K562 (cell line): Measurements from ENCODE around the gene PICK1. TPM values are rescaled to one million over a fixed set of nuclear protein-coding genes. Genes with fewer than 3 reads are reported as not detected.

Experiments used
- ATAC-seq: fragments of 200-7000 bp; cut with Tn5 transposase; 3 replicates; pipeline ENCODE4 v1.9.1; 2020; ENCODE audit warnings: moderate library complexity
- BruUV-seq: library from RNA; stranded (reverse); fragments of 400-500 nt; replicated peaks from 2 replicates; lab custom pipeline; 2021; lab: Mats Ljungman, UMichigan
- CTCF ChIA-PET: fragments of 300-600 bp; formaldehyde crosslinking; extraction: SDS; loops from one replicate; lab custom pipeline; 2021; ENCODE audit warnings: low intra/inter-chr PET ratio; lab: Yijun Ruan, JAX
- POLR2A ChIA-PET: fragments of 300-600, 350-650 bp; sonication (Branson Sonifier 250); formaldehyde crosslinking; extraction: SDS; loops from one replicate; lab custom pipeline; 2021; ENCODE audit warnings: antibody characterized with exemption, inconsistent platforms; lab: Yijun Ruan, JAX
- DNase-seq, 4 experiments: peaks; one replicate each; pipeline versions ENCODE4 v3.0.0 to v3.0.0-alpha.2; 2011 to 2018; ENCODE audit warnings: low spot score in 3 of 4, mixed read lengths in 3 of 4; ENCODE audit errors: extremely low read depth in 1 of 4
- FAIRE-seq: peaks from 2 replicates; lab custom pipeline; 2011; peaks lifted over from hg19 to GRCh38; lab: Jason Lieb, UNC
- H2AFZ ChIP-seq: 2 replicates; pipeline ENCODE4 v1.6.0; 2011; ENCODE audit warnings: low read depth, low read length, control low read depth, inconsistent platforms
- H3K27ac ChIP-seq: fragments of 200-600 bp; 3 replicates; pipeline ENCODE4 v1.8.0; 2011; ENCODE audit warnings: low read depth, mild to moderate bottlenecking, control low read depth, inconsistent platforms, low read length, moderate library complexity, mixed read lengths; ENCODE audit errors: extremely low read depth
- H3K27me3 ChIP-seq, 2 experiments: fragments of 300-600 bp in 1 of 2; 2 replicates in 1 of 2; 3 replicates in 1 of 2; pipeline versions ENCODE4 v1.6.0 to v1.8.0; 2011; ENCODE audit warnings: inconsistent platforms in 2 of 2, low read length in 2 of 2, mild to moderate bottlenecking in 1 of 2, mixed read lengths in 1 of 2, moderate library complexity in 1 of 2; ENCODE audit not compliant: control insufficient read depth in 2 of 2, insufficient read depth in 2 of 2
- H3K36me3 ChIP-seq: fragments of 300-600 bp; 3 replicates; pipeline ENCODE4 v1.8.0; 2011; ENCODE audit warnings: mild to moderate bottlenecking, low read length, inconsistent platforms; ENCODE audit not compliant: control insufficient read depth, insufficient read depth
- H3K4me1 ChIP-seq, 2 experiments: fragments of 200-600 bp in 1 of 2; replicated peaks in 1 of 2; 2 replicates in 1 of 2; 3 replicates in 1 of 2; pipeline versions ENCODE4 v1.5.1 to v1.8.0; 2011; ENCODE audit warnings: inconsistent platforms in 2 of 2, low read length in 2 of 2, mild to moderate bottlenecking in 1 of 2, mixed read lengths in 1 of 2, moderate library complexity in 1 of 2; ENCODE audit not compliant: control insufficient read depth in 2 of 2, insufficient read depth in 2 of 2
- H3K4me2 ChIP-seq: 2 replicates; pipeline ENCODE4 v1.6.1; 2011; ENCODE audit warnings: low read length, control low read depth, inconsistent platforms, mixed read lengths; ENCODE audit not compliant: insufficient read depth
- H3K4me3 ChIP-seq: fragments of 200-600 bp; sonication (generic), shearing (Covaris generic); 2 replicates; pipeline ENCODE4 v1.5.1; 2016; ENCODE audit warnings: control low read depth, inconsistent platforms
- H3K79me2 ChIP-seq: fragments of 200-600 bp; 3 replicates; pipeline ENCODE4 v1.8.0; 2011; ENCODE audit warnings: low read length, inconsistent platforms; ENCODE audit not compliant: control insufficient read depth, insufficient read depth
- H3K9ac ChIP-seq, 2 experiments: 2 replicates each; pipeline versions ENCODE4 v1.6.0 to v1.6.1; 2011; ENCODE audit warnings: low read depth in 2 of 2, low read length in 2 of 2, control low read depth in 1 of 2, inconsistent platforms in 1 of 2, mild to moderate bottlenecking in 1 of 2, mixed read lengths in 1 of 2; ENCODE audit not compliant: insufficient read depth in 1 of 2
- H3K9me1 ChIP-seq: one replicate; pipeline ENCODE4 v1.6.0; 2011; ENCODE audit warnings: inconsistent platforms, mild to moderate bottlenecking, low read length, moderate library complexity; ENCODE audit not compliant: control insufficient read depth, insufficient read depth
- H3K9me3 ChIP-seq: replicated peaks from 2 replicates; pipeline ENCODE4 v1.5.1; 2011; ENCODE audit warnings: low read depth, low read length, inconsistent platforms; ENCODE audit not compliant: control insufficient read depth, insufficient read depth
- H4K20me1 ChIP-seq: replicated peaks from 2 replicates; pipeline ENCODE4 v1.6.1; 2011; ENCODE audit warnings: low read length, inconsistent platforms, mixed read lengths; ENCODE audit not compliant: control insufficient read depth, insufficient read depth
- AFF4 ChIP-seq: sonication (generic); formaldehyde crosslinking; IDR thresholded peaks from 2 replicates; pipeline ENCODE4 v1.8.0; 2023; ENCODE audit warnings: mild to moderate bottlenecking, missing genetic modification reagents
- CREB5 ChIP-seq: fragments of 250-450 bp; sonication (Bioruptor Pico); IDR thresholded peaks from 2 replicates; pipeline ENCODE4 v1.5.0; 2020; ENCODE audit warnings: mild to moderate bottlenecking
- FOXJ3 ChIP-seq: sonication (generic); formaldehyde crosslinking; IDR thresholded peaks from 2 replicates; pipeline ENCODE4 v1.4.0; 2020; ENCODE audit warnings: mild to moderate bottlenecking, missing genetic modification reagents
- GABPB2 ChIP-seq: fragments of 250-450 bp; sonication (Bioruptor Pico); conservative IDR thresholded peaks from 2 replicates; pipeline ENCODE4 v1.5.1; 2021; ENCODE audit warnings: mild to moderate bottlenecking
- GTF2A2 ChIP-seq: IDR thresholded peaks from 2 replicates; pipeline ENCODE4 v1.6.1; 2016; ENCODE audit warnings: mild to moderate bottlenecking, missing genetic modification characterization, missing compliant biosample characterization
- NR2C1 ChIP-seq, 2 experiments: fragments of 450-650 bp; IDR thresholded peaks; 2 replicates each; pipeline ENCODE4 v1.6.1; 2017; ENCODE audit warnings: mild to moderate bottlenecking in 2 of 2, antibody characterized with exemption in 1 of 2, inconsistent platforms in 1 of 2, missing compliant biosample characterization in 1 of 2, missing genetic modification characterization in 1 of 2
- RCOR1 ChIP-seq, 2 experiments: IDR thresholded peaks; 2 replicates each; pipeline ENCODE4 v1.6.1; 2012; ENCODE audit warnings: low read depth in 2 of 2, low read length in 2 of 2, borderline replicate concordance in 1 of 2, improper control_type of control experiment in 1 of 2
- SAP30 ChIP-seq: fragments of 200-600 bp; sonication (generic); IDR thresholded peaks from 2 replicates; pipeline ENCODE4 v1.6.1; 2012; ENCODE audit warnings: borderline replicate concordance, low read depth, mild to moderate bottlenecking, moderate library complexity, low read length, control low read depth, inconsistent platforms; ENCODE audit not compliant: insufficient read depth, poor library complexity, severe bottlenecking
- ZNF778 ChIP-seq: fragments of 450-650 bp; formaldehyde crosslinking; IDR thresholded peaks from 2 replicates; pipeline ENCODE4 v1.4.0; 2020; ENCODE audit warnings: mild to moderate bottlenecking, moderate library complexity
- WGBS: fragments of 100-300 bp; shearing (Covaris generic); methylation state at CpG from one replicate; pipeline ENCODE4 v1.1.6; 2016; ENCODE audit warnings: low coverage, mixed read lengths; ENCODE audit not compliant: insufficient coverage; ENCODE audit errors: missing lambda C conversion rate; 5-methylcytosine and 5-hydroxymethylcytosine counted together
- in situ Hi-C: fragments of 300-500 bp; cut with MboI; formaldehyde crosslinking; loops from 4 replicates; pipeline ENCODE4 v1.15.0; 2018; ENCODE audit warnings: inconsistent platforms, mixed read lengths
- intact Hi-C: fragments of 100-400 bp; cut with micrococcal nuclease; formaldehyde crosslinking; loops from 2 replicates; pipeline ENCODE4 v1.14.2; 2022
- polyA plus RNA-seq, 8 experiments: library from polyadenylated mRNA; depleted of rRNA in 4 of 8; stranded (reverse) in 5 of 8; unstranded in 3 of 8; fragments of >200 nt; fragmentation: Nextera tagmentation in 2 of 8; fragmentation: Illumina TruSeq in 1 of 8; extraction: Ambion mirVana in 2 of 8; extraction: Trizol in 1 of 8; gene quantifications; 2 replicates each; pipeline versions ENCODE4 v1.2.1 to v1.2.3, GENCODE V29; 2011 to 2014; ENCODE audit warnings: inconsistent platforms in 1 of 8, missing spikeins in 1 of 8
- total RNA-seq, 7 experiments: library from RNA; depleted of rRNA in 6 of 7; stranded (reverse); fragments of >200 nt in 6 of 7; fragmentation: Illumina TruSeq in 2 of 7; extraction: Trizol in 2 of 7; gene quantifications; 2 replicates each; pipeline versions ENCODE4 v1.2.1 to v1.2.3, GENCODE V29; 2011 to 2021; ENCODE audit warnings: low replicate concordance in 1 of 7

The PICK1 gene
- total and polyA plus RNA-seq, 9 of the 15 experiments (the other 6 are each of a cell fraction or from before 2014, with no cell fraction given): 0.06 to 11.0 (median 7.9) TPM; not detected in 1

GRCh38 chr22:38086942-38087341, 29.7 kb downstream of the PICK1 start:
- WGBS: 20% methylated on average over 8 of the region's 13 CpGs
- Histone ChIP-seq H4K20me1 (no peaks in the 10 kb centered on the region), H3K9me1 (no peaks in the 10 kb centered on the region), H2AFZ (no peak overlapping the region), H3K79me2 (no peaks in the 10 kb centered on the region), H3K9ac (no peak overlapping the region; a peak in 1 of 4 replicates), H3K4me2 (no peak overlapping the region), H3K4me3 (no peak overlapping the region), H3K4me1 (peaks cover 0 to 42% of the 10 kb centered on the region in 2 experiments; a peak in 2 of 5 replicates), H3K9me3 (no peaks in the 10 kb centered on the region), H3K36me3 (no peaks in the 10 kb centered on the region), H3K27me3 (peaks cover 2 to 34% of the 10 kb centered on the region in 2 experiments; a peak in 2 of 5 replicates), H3K27ac (no peak overlapping the region)
- intact Hi-C loops: no loop called here
- ATAC-seq (no peak), FAIRE-seq (no peak), DNase-seq (no peak)
- no TSS peak for BruUV-seq
- TF ChIP-seq FOXJ3 (CRISPR knock-in tag) (no peak), NR2C1 (IDR thresholded peaks at IDR 0.05) (no peak), NR2C1 (tag; IDR thresholded peaks at IDR 0.05) (peak; percentile 32; the same call in 1 of the 2 replicates)
- ChIA-PET POLR2A (interaction anchor here (0.6 kb wide), 1 partner anchor 107 kb away, joined by 3 read pairs; no protein-coding TSS in a partner anchor), CTCF (no interaction called here)
- in situ Hi-C loops: no loop called here

GRCh38 chr22:38087855-38088254, 30.7 kb downstream of the PICK1 start:
- Histone ChIP-seq H3K27ac (no peak overlapping the region), H3K4me3 (no peak overlapping the region), H2AFZ (no peak overlapping the region), H3K9me1 (no peaks in the 10 kb centered on the region), H3K9me3 (no peaks in the 10 kb centered on the region), H3K4me2 (no peak overlapping the region), H3K79me2 (no peaks in the 10 kb centered on the region), H3K9ac (peak overlapping the region in 1 of 2 experiments; percentile 48; a peak in 1 of 4 replicates), H3K27me3 (peaks cover 2 to 34% of the 10 kb centered on the region in 2 experiments; a peak in 2 of 5 replicates), H3K4me1 (peaks cover 0 to 33% of the 10 kb centered on the region in 2 experiments; a peak in 2 of 5 replicates), H4K20me1 (no peaks in the 10 kb centered on the region), H3K36me3 (no peaks in the 10 kb centered on the region)
- FAIRE-seq: no peak
- no TSS peak for BruUV-seq
- ATAC-seq: no peak
- intact Hi-C loops: no loop called here
- in situ Hi-C loops: no loop called here
- CTCF ChIA-PET: no interaction called here
- DNase-seq: no peak
- 39% methylated on average over 11 of the region's 12 CpGs for WGBS
- POLR2A ChIA-PET: no interaction called here
- TF ChIP-seq AFF4 (CRISPR knock-in tag) (no peak), ZNF778 (CRISPR knock-in tag) (no peak), CREB5 (CRISPR knock-in tag) (no peak), SAP30 (no peak), RCOR1 (IDR thresholded peaks at IDR 0.05; ENCODE audit: borderline replicate concordance in 1 of 2, low read depth in 2 of 2, low read length in 2 of 2) (no peak), GABPB2 (CRISPR knock-in tag) (no peak), GTF2A2 (tag) (no peak)
